ES-I3 (cell line): ENCODE data around the gene SYNGR2.

ENCODE experiments used
- H3K36me3 ChIP-seq: 2 replicates; pipeline ENCODE4 v1.6.1; 2013; ENCODE audit warnings: mild to moderate bottlenecking, low read length, control low read depth, moderate library complexity; ENCODE audit not compliant: insufficient read depth
- H3K4me1 ChIP-seq: 2 replicates; pipeline ENCODE4 v1.6.1; 2013; ENCODE audit warnings: mild to moderate bottlenecking, control low read depth, low read length; ENCODE audit not compliant: insufficient read depth
- H3K9ac ChIP-seq: 2 replicates; pipeline ENCODE4 v1.6.1; 2013; ENCODE audit warnings: low read depth, mild to moderate bottlenecking, low read length, moderate library complexity
- H3K9me3 ChIP-seq: 2 replicates; pipeline ENCODE4 v1.6.1; 2013; ENCODE audit warnings: mild to moderate bottlenecking, low read length, moderate library complexity; ENCODE audit not compliant: control insufficient read depth, insufficient read depth

The SYNGR2 gene

GRCh38 chr17:78182504-78182903 lies 14.1 kb downstream of the SYNGR2 start:
- Histone ChIP-seq H3K36me3 (peaks cover 42% of the 10 kb centered on the region), H3K9ac (no peak overlapping the region), H3K4me1 (peaks cover 11% of the 10 kb centered on the region), H3K9me3 (no peaks in the 10 kb centered on the region)

GRCh38 chr17:78183916-78184315 lies 15.5 kb downstream of the SYNGR2 start:
- H3K9me3 ChIP-seq: no peaks in the 10 kb centered on the region
- peaks cover 13% of the 10 kb centered on the region for H3K4me1 ChIP-seq
- no peak overlapping the region for H3K9ac ChIP-seq
- peaks cover 37% of the 10 kb centered on the region for H3K36me3 ChIP-seq

DNA sequence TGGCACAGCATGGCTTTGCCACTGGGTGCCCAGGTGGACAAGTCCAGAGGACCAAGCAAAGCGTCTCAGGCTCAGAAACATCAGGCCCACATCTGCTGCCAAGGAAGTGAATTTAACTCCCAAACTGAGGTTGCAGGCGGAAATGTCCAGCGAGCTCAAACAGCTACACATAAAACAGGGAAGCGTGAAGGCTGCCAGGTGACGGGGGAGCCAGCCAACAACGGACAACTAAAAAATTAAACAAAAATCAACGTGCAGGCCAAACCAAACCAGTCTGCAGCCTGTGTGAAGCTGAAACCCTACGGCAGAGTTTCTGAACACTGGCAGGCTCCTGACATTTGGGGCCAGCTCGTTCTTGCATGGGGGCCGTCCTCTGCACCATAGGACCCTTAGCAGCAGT lies 16.0 kb downstream of the SYNGR2 start:
- Histone ChIP-seq H3K36me3 (peaks cover 37% of the 10 kb centered on the region), H3K4me1 (peaks cover 13% of the 10 kb centered on the region), H3K9ac (no peak overlapping the region), H3K9me3 (no peaks in the 10 kb centered on the region)

DNA sequence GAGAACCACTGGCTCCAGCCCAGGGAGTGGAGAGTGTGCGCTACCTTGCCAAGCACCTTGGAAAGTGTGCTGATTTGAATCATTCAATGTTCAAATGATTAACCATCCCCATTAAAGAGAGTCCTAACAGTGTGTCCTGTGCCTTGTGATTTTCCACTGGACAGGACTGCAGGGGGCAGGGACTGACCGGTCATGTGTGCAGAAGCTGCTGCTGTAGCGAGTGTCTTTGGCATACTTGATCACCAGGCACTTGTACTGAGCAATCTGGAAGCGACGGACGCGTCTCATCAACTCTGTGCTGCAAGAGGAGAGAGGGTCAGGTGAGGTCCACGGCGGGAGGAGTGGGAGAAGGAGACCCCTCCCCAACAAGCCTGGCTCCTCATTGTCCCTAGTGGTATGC lies 16.5 kb downstream of the SYNGR2 start:
- H3K4me1 ChIP-seq: peaks cover 13% of the 10 kb centered on the region
- no peak overlapping the region for H3K9ac ChIP-seq
- H3K36me3 ChIP-seq: peaks cover 37% of the 10 kb centered on the region
- H3K9me3 ChIP-seq: no peaks in the 10 kb centered on the region

- Histone ChIP-seq H3K4me1 (peaks cover 13% of the 10 kb centered on the region), H3K9me3 (no peaks in the 10 kb centered on the region), H3K36me3 (peaks cover 34% of the 10 kb centered on the region), H3K9ac (peak overlapping the region; percentile 51)
Measured at GRCh38 chr17:78185981-78186691, 17.8 kb downstream of the SYNGR2 start.

DNA sequence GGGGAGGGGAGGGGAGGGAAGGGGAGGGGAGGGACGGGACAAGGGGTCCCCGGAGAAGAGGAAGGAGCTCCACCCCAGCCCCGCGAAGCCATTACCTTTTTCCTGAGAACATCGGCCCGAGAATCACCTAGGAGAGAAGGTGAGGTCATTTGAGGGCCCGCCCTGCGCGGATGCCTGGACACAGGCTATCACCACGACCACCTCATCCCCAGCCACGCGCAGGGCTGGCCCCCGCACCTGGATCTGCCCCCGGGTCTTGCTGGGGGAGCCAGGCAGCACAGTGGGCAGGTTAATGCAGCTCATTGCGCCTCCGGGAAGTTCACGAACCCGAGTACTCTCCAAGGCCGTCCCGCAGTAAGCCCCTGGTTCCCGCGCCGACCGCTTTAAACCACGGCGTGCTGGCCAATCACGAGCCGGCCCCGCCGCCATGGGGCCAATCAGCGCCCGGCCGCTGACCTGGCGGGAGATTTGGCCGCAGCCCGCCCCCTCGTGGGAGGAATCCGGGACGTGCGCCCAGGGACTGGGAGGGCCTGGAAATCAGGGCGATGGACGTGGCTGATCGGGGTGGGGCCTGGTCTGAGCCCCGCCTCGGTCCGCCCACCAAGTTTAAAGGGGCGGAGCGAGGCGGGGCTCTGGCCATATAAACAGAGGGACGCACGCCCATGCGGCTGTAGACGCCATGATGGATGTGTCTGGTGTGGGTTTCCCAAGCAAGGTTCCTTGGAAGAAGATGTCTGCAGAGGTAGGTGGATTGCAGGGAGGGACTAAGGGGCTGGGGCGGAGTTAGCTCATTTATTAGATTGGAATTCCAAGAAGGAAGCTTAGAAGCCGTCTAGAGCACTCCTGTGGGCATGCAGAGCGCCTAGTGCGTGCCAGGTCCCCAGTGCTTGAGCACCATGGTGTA lies 18.6 kb downstream of the SYNGR2 start, which contains the start of the genes AFMID and TK1:
Gene AFMID (plus strand): TSS at position 671 of the 904 bp plus-strand sequence. CDS start 9 bp downstream, at position 680.
Gene TK1 (minus strand): TSS at position 361 of the 904 bp plus-strand sequence. CDS start 58 bp downstream, at position 303.
- Histone ChIP-seq H3K9me3 (no peaks in the 10 kb centered on the region), H3K4me1 (peaks cover 13% of the 10 kb centered on the region), H3K36me3 (peaks cover 27% of the 10 kb centered on the region), H3K9ac (peak within 1 kb of the TSS; percentile 90)

DNA sequence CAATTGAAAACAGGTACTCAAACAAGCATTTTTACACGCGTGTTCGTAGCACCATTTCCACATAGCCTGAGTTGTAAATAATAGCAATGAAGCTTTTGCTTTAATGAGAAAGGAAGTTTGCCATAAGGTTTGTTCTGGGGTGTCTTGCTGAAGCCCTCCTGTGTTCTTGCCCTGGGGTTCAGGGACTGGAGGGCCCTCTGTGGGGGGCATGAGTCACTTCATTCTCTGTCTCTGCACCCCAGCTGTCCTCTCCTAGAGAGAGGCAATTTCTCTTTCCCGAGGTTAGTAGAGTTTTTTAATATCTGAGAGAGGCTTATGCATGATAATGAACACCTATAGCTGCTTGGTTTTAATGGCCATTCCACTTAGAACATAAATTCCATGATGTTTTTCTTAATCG lies 28.3 kb downstream of the SYNGR2 start:
- Histone ChIP-seq H3K9me3 (no peaks in the 10 kb centered on the region), H3K4me1 (peaks cover 20% of the 10 kb centered on the region), H3K9ac (no peak overlapping the region), H3K36me3 (peaks cover 6% of the 10 kb centered on the region; the same call in 1 of the 2 replicates)

- no peaks in the 10 kb centered on the region for H3K9me3 ChIP-seq
- no peak overlapping the region for H3K9ac ChIP-seq
- peaks cover 6% of the 10 kb centered on the region; the same call in 1 of the 2 replicates for H3K36me3 ChIP-seq
- H3K4me1 ChIP-seq: peaks cover 20% of the 10 kb centered on the region
Measured at GRCh38 chr17:78197147-78197832, 28.9 kb downstream of the SYNGR2 start.

GRCh38 chr17:78200451-78200850 lies 32.1 kb downstream of the SYNGR2 start:
- Histone ChIP-seq H3K9ac (no peak overlapping the region), H3K9me3 (no peaks in the 10 kb centered on the region), H3K36me3 (peaks cover 3% of the 10 kb centered on the region; the same call in 1 of the 2 replicates), H3K4me1 (peaks cover 20% of the 10 kb centered on the region)

DNA sequence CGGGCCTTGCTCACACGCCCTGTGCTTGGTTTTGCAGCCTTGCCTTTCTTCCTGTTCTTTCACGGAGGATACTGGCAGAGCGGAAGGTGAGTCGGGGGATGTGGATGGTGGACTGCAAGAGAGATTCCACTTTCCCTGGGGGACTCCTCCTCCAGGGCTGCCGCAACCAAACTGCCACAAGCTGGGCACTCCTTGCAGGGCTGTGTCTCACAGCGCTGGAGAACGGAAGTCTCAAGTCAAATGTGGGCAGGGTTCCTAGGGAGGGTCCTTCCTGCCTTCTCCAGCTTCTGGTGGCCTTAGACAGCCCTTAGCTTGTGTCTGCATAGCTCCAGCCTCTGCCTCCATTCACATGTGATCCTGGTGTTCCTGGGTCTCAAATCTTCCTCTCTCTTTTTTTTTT lies 34.3 kb downstream of the SYNGR2 start:
- H3K9me3 ChIP-seq: no peaks in the 10 kb centered on the region
- H3K4me1 ChIP-seq: peaks cover under 1% of the 10 kb centered on the region
- no peak overlapping the region for H3K9ac ChIP-seq
- H3K36me3 ChIP-seq: peaks cover 4% of the 10 kb centered on the region; the same call in 1 of the 2 replicates

GRCh38 chr17:78204387-78205123 lies 36.2 kb downstream of the SYNGR2 start:
- Histone ChIP-seq H3K9me3 (no peaks in the 10 kb centered on the region), H3K9ac (no peak overlapping the region), H3K4me1 (no peaks in the 10 kb centered on the region; the same call in 1 of the 2 replicates), H3K36me3 (0 out of 2 replicates have a peak, but pooled peaks cover 2% of the 10 kb centered on the region)

GRCh38 chr17:78205124-78205775 lies 36.9 kb downstream of the SYNGR2 start:
- Histone ChIP-seq H3K9me3 (no peaks in the 10 kb centered on the region), H3K36me3 (0 out of 2 replicates have a peak, but pooled peaks cover 2% of the 10 kb centered on the region), H3K4me1 (no peaks in the 10 kb centered on the region; the same call in 1 of the 2 replicates), H3K9ac (no peak overlapping the region)

GRCh38 chr17:78206298-78206697 lies 37.9 kb downstream of the SYNGR2 start:
- H3K9me3 ChIP-seq: no peaks in the 10 kb centered on the region
- H3K9ac ChIP-seq: no peak overlapping the region
- H3K4me1 ChIP-seq: no peaks in the 10 kb centered on the region
- 0 out of 2 replicates have a peak, but pooled peaks cover 2% of the 10 kb centered on the region for H3K36me3 ChIP-seq
